HepG2 (cell line): ENCODE results near the gene STPG4. TPM values are rescaled to one million over a fixed set of nuclear protein-coding genes. Genes with fewer than 3 reads are reported as not detected.

Experiments
- AGO2 ChIP-seq: fragments of 200-400 bp; formaldehyde crosslinking; optimal IDR thresholded peaks from 2 replicates; pipeline ENCODE3; 2017; ENCODE audit warnings: mild to moderate bottlenecking, low read depth, low read length, moderate library complexity
- EHMT2 ChIP-seq: fragments of 200-600 bp; sonication (generic); IDR thresholded peaks from 2 replicates; pipeline ENCODE4 v1.7.0; 2017; ENCODE audit warnings: antibody characterized with exemption, low read depth, low read length, borderline replicate concordance
- ELF1 ChIP-seq: sonication (generic); formaldehyde crosslinking; IDR thresholded peaks from 2 replicates; pipeline ENCODE4 v1.4.0; 2020; ENCODE audit warnings: missing genetic modification reagents
- EP300 ChIP-seq, 3 experiments: sonication (generic) in 1 of 3; formaldehyde crosslinking in 1 of 3; IDR thresholded peaks; 2 replicates each; pipeline versions ENCODE4 v1.5.1 to v1.6.1; 2011 to 2020; ENCODE audit warnings: low read depth in 2 of 3, low read length in 2 of 3, borderline replicate concordance in 1 of 3, improper control_type of control experiment in 1 of 3, mild to moderate bottlenecking in 1 of 3, missing genetic modification reagents in 1 of 3, moderate library complexity in 1 of 3
- FOXK1 ChIP-seq: sonication (generic); formaldehyde crosslinking; IDR thresholded peaks from 2 replicates; pipeline ENCODE4 v1.4.0; 2020; ENCODE audit warnings: low read depth, missing genetic modification reagents, borderline replicate concordance
- KDM2A ChIP-seq: sonication (generic); formaldehyde crosslinking; IDR thresholded peaks from 2 replicates; pipeline ENCODE4 v1.4.0; 2020; ENCODE audit warnings: low read depth, missing genetic modification reagents, borderline replicate concordance
- KDM3A ChIP-seq: IDR thresholded peaks from 2 replicates; pipeline ENCODE4 v1.6.1; 2018; ENCODE audit warnings: low read depth, missing compliant biosample characterization
- PPARG ChIP-seq: conservative IDR thresholded peaks from 2 replicates; pipeline ENCODE4 v1.6.1; 2016; ENCODE audit warnings: missing biosample characterization, missing genetic modification reagents
- REST ChIP-seq, 2 experiments: IDR thresholded peaks; 2 replicates each; pipeline ENCODE4 v1.6.1; 2011 to 2012; ENCODE audit warnings: low read length in 2 of 2, borderline replicate concordance in 1 of 2, low read depth in 1 of 2, mild to moderate bottlenecking in 1 of 2, moderate library complexity in 1 of 2
- RFX3 ChIP-seq: IDR thresholded peaks from 2 replicates; pipeline ENCODE4 v1.6.1; 2016; ENCODE audit warnings: missing biosample characterization, missing genetic modification reagents
- SNAI1 ChIP-seq: sonication (generic); formaldehyde crosslinking; IDR thresholded peaks from 2 replicates; pipeline ENCODE4 v1.5.0; 2020; ENCODE audit warnings: mild to moderate bottlenecking, missing genetic modification reagents, borderline replicate concordance
- SNRNP70 ChIP-seq: fragments of 200-400 bp; formaldehyde crosslinking; IDR thresholded peaks from 2 replicates; pipeline ENCODE4 v1.6.1; 2017; ENCODE audit warnings: mild to moderate bottlenecking, low read depth, low read length, moderate library complexity
- SRF ChIP-seq: IDR thresholded peaks from 2 replicates; pipeline ENCODE4 v1.6.1; 2011; ENCODE audit warnings: mild to moderate bottlenecking, low read depth, low read length, moderate library complexity
- SRY ChIP-seq: sonication (generic); formaldehyde crosslinking; IDR thresholded peaks from 2 replicates; pipeline ENCODE4 v1.8.0; 2022; ENCODE audit warnings: mild to moderate bottlenecking, missing genetic modification reagents
- STAT6 ChIP-seq: sonication (generic); formaldehyde crosslinking; IDR thresholded peaks from 2 replicates; pipeline ENCODE4 v1.4.0; 2020; ENCODE audit warnings: missing genetic modification reagents, mild to moderate bottlenecking, borderline replicate concordance
- ZNF17 ChIP-seq: sonication (generic); formaldehyde crosslinking; IDR thresholded peaks from 2 replicates; pipeline ENCODE4 v1.5.0; 2020; ENCODE audit warnings: mild to moderate bottlenecking, missing genetic modification reagents
- ZNF30 ChIP-seq: sonication (generic); formaldehyde crosslinking; IDR thresholded peaks from 2 replicates; pipeline ENCODE4 v1.5.0; 2020; ENCODE audit warnings: mild to moderate bottlenecking, missing genetic modification reagents
- ZNF746 ChIP-seq: sonication (generic); formaldehyde crosslinking; IDR thresholded peaks from 2 replicates; pipeline ENCODE4 v1.8.0; 2022; ENCODE audit warnings: mild to moderate bottlenecking, missing genetic modification reagents
- ZNF780A ChIP-seq: sonication (generic); formaldehyde crosslinking; IDR thresholded peaks from 2 replicates; pipeline ENCODE4 v1.8.0; 2022; ENCODE audit warnings: mild to moderate bottlenecking, missing genetic modification reagents, moderate library complexity
- polyA plus RNA-seq, 8 experiments: library from polyadenylated mRNA; depleted of rRNA in 3 of 8; stranded (reverse) in 7 of 8; unstranded in 1 of 8; fragments of >200 nt; fragmentation: Illumina TruSeq in 4 of 8; extraction: Trizol in 4 of 8; gene quantifications; 2 replicates each; pipeline versions ENCODE4 v1.2.1 to v1.2.3, GENCODE V29; 2011 to 2016; ENCODE audit warnings: low read depth in 4 of 8, missing spikeins in 1 of 8, mixed read lengths in 1 of 8; ENCODE audit not compliant: insufficient read depth in 1 of 8
- total RNA-seq, 5 experiments: library from RNA; depleted of rRNA; stranded (reverse); fragments of >200 nt; fragmentation: Illumina TruSeq; extraction: Trizol; gene quantifications; 2 replicates each; pipeline ENCODE4 v1.2.3, GENCODE V29; 2016; ENCODE audit warnings: low read depth in 1 of 5
- TF ChIP-seq, protein P1 (sequence below): sonication (generic); formaldehyde crosslinking; IDR thresholded peaks from 2 replicates; pipeline ENCODE4 v1.8.0; 2022; ENCODE audit warnings: missing genetic modification reagents, low read depth, mild to moderate bottlenecking, borderline replicate concordance

Gene STPG4
- total and polyA plus RNA-seq, 2 of the 13 experiments (the other 11 are each of a cell fraction or from before 2014, with no cell fraction given): 0.11 to 0.15 TPM

DNA sequence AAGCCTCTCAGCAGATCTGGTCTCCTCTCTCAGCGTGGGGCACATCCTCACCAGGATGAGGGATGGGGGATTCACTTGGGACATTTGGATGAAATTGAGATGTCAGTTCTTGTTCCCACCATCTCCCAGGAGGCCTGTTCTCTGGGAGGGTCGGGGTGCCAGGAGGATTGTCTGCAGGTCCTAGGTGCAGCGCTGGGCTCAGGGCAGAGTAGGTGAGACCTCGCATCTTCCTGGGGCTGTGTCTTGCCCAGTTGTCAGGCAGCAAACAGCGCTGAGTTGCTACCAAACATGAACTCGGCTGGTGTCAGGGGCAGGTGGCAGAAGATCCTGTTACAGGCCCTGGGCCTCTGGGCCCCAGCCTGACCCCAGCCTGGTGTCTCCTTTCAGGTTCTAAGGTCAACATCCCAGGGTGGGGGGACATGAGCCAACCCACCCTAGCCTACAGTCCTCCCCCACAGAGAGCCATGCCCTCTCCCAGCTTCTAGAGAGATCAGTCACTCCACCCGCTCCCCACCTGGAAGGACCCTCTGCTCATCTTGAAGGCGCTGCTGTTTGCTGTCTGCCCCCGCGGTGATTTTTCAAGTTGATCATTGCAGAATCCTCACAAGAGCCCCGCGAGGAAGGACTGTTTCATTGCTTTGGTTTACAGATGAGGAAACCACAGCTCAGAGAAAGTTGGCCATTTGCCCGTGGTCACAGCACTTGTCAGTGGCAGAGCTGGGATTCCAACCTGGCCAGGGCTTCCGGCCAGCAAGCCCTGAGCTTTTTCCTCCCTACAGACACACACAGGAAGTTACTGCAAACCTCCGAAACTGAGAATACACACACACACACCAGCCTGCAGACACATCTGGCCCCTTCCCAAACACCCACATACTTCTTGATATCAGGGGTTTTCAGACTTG is 83.9 kb downstream of the STPG4 start (continued):
- TF ChIP-seq PPARG (0 out of 2 replicates have a peak, but pooled peaks have one; percentile 36), SRF (no peak), STAT6 (CRISPR knock-in tag) (0 out of 2 replicates have a peak, but pooled peaks have one; percentile 36), ELF1 (CRISPR knock-in tag) (peak; percentile 62), KDM3A (CRISPR knock-in tag) (0 out of 2 replicates have a peak, but pooled peaks have one; percentile 53), RFX3 (CRISPR knock-in tag) (0 out of 2 replicates have a peak, but pooled peaks have one; percentile 7), KDM2A (CRISPR knock-in tag) (peak; percentile 33; the same call in 1 of the 2 replicates), EP300 (IDR thresholded peaks at IDR 0.05; ENCODE audit: low read depth in 2 of 2, low read length in 2 of 2) (peak; percentile 90 to 92; a peak in 3 of 4 replicates), EP300 (CRISPR knock-in tag; IDR thresholded peaks at IDR 0.05; ENCODE audit: borderline replicate concordance) (peak; percentile 77; the same call in 1 of the 2 replicates), REST (IDR thresholded peaks at IDR 0.05; ENCODE audit: borderline replicate concordance in 1 of 2, low read depth in 1 of 2, low read length in 2 of 2) (0 out of 4 replicates have a peak, but pooled peaks of 1 of the 2 experiments have one; percentile 2), SNAI1 (CRISPR knock-in tag) (no peak), ZNF746 (CRISPR knock-in tag) (peak; percentile 69; the same call in 1 of the 2 replicates), ZNF780A (CRISPR knock-in tag) (no peak; the same call in 1 of the 2 replicates), EHMT2 (no peak), ZNF17 (no peak), SRY (CRISPR knock-in tag) (no peak), ZNF30 (CRISPR knock-in tag) (no peak), AGO2 (no peak), SNRNP70 (no peak), FOXK1 (CRISPR knock-in tag) (peak; percentile 10; the same call in 1 of the 2 replicates)
- TF ChIP-seq, protein P1, sequence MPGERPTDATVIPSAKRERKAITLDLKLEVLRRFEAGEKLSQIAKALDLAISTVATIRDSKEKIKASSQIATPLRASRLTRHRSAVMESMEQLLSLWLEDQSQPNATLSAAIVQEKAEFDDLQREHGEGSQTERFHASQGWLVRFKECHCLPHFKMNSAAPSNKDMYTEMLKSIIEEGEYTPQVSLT (CRISPR knock-in tag): no peak
